Heart right ventricle (tissue), 16 donors: Measurements from ENCODE around the gene ABCD4. TPM values are rescaled to one million over a fixed set of nuclear protein-coding genes. Genes with fewer than 3 reads are reported as not detected.

Source experiments
- ATAC-seq, 8 donors: fragments of 200-7000 bp; cut with Tn5 transposase; one replicate each; pipeline ENCODE4 v1.9.1; 2020; ENCODE audit warnings: mild to moderate bottlenecking in 8 of 8, moderate library complexity in 8 of 8, moderate number of reproducible peaks in 1 of 8
- DNase-seq, 2 donors: peaks; one replicate each; pipeline ENCODE4 v3.0.0-alpha.2; 2020
- H3K27ac ChIP-seq, 10 donors: fragments of 200-600 bp; sonication (generic) in 2 of 10; one replicate each; pipeline versions ENCODE4 v1.5.0 to v1.8.0; 2020 to 2022; ENCODE audit warnings: mild to moderate bottlenecking in 3 of 10
- H3K27me3 ChIP-seq, 7 donors: fragments of 200-600 bp; one replicate each; pipeline ENCODE4 v1.8.0; 2021 to 2022; ENCODE audit warnings: mild to moderate bottlenecking in 2 of 7
- H3K36me3 ChIP-seq, 9 donors: fragments of 200-600 bp; sonication (generic) in 1 of 9; one replicate each; pipeline versions ENCODE4 v1.5.0 to v1.8.0; 2020 to 2022; ENCODE audit warnings: mild to moderate bottlenecking in 2 of 9
- H3K4me1 ChIP-seq, 9 donors: fragments of 200-600 bp; sonication (generic) in 1 of 9; one replicate each; pipeline versions ENCODE4 v1.5.0 to v1.8.0; 2020 to 2022; ENCODE audit warnings: mild to moderate bottlenecking in 4 of 9
- H3K4me3 ChIP-seq, 10 donors: fragments of 200-600 bp; sonication (generic) in 2 of 10; one replicate each; pipeline versions ENCODE4 v1.5.0 to v1.8.0; 2020 to 2022; ENCODE audit warnings: mild to moderate bottlenecking in 7 of 10, moderate library complexity in 2 of 10
- H3K9me3 ChIP-seq, 11 donors: fragments of 200-600 bp in 10 of 11; sonication (generic) in 2 of 11; one replicate each; pipeline versions ENCODE4 v1.5.0 to v1.8.0; 2013 to 2022; ENCODE audit warnings: mild to moderate bottlenecking in 2 of 11, control low read depth in 1 of 11, moderate library complexity in 1 of 11
- WGBS, 2 donors: extraction: QIAGEN DNeasy Blood & Tissue Kit; methylation state at CpG; one replicate each; pipeline ENCODE4 v1.1.7; 2013; ENCODE audit warnings: inconsistent platforms in 1 of 2; 5-methylcytosine and 5-hydroxymethylcytosine counted together
- intact Hi-C, 10 donors: fragments of 100-400 bp; cut with DNase I; formaldehyde crosslinking; loops; one replicate each; pipeline versions ENCODE4 v1.11.1 to v1.14.2; 2022
- polyA plus RNA-seq, 2 donors: library from polyadenylated mRNA; stranded (reverse); fragments of 200-250 nt; gene quantifications; one replicate each; pipeline ENCODE4 v1.2.3, GENCODE V29; 2013
- total RNA-seq, 10 donors: library from RNA; stranded (reverse); fragmentation: NEBNext Ultra II Directional in 3 of 10; extraction: Animal tissue kit (Norgen Biotek cat#: 25700) in 3 of 10; gene quantifications; one replicate each; pipeline versions ENCODE4 v1.2.1 to v1.2.4, GENCODE V29; 2021 to 2023
- TF ChIP-seq, protein P1 (sequence below), 9 donors: fragments of 200-600 bp; sonication (generic) in 2 of 9; IDR thresholded peaks; one replicate each; pipeline versions ENCODE4 v1.5.0 to v1.8.0; 2021 to 2022; ENCODE audit warnings: antibody characterized with exemption in 9 of 9, mild to moderate bottlenecking in 5 of 9, moderate library complexity in 1 of 9
- donor health status: Arrhythmogenic right ventricular cardiomyopathy.
- donor health status: ischemic (EF 13 %, LVEDD 7.1; RV severe dilation, severe dysfunction).
- donor health status: healthy with polysubstance abuse.
- donor health status: DM: no; HTN: yes; CAD: no.
- donor health status: DM: no; HTN: no; CAD: no.
- donor health status: ischemic (EF 25% LVEDD 6.9; RV normal size, moderate dysfunction).
- donor health status: ischemic (EF 25% LVEDD 5.7; RV mildly dilated, moderate dysfunction).
- donor health status: healthy.
- donor health status: DM: yes; HTN: yes; CAD: no.
- donor health status: Ischemic cardiomyopathy.
- donor health status: ischemic (EF 35%, LVEDD 5.7; RV mildly dilated, moderate dysfunction).
- donor health status: nonischemic (EF 11% LVEDD 7.7; RV severe dilation, severe dysfunction).
- donor health status: DM: yes; HTN: yes; CAD: no.
- donor health status: PGD.
- donor health status: ischemic (EF 29% LVEDD 5.4; RV normal size, mild dysfunction).
- donor health status: nonischemic (EF 23%, LVEDD 6.1; RV moderate dilation, normal function).

The ABCD4 gene
- total and polyA plus RNA-seq, 12 donors, result 17.8 to 76.4 (median 22.0) TPM

DNA sequence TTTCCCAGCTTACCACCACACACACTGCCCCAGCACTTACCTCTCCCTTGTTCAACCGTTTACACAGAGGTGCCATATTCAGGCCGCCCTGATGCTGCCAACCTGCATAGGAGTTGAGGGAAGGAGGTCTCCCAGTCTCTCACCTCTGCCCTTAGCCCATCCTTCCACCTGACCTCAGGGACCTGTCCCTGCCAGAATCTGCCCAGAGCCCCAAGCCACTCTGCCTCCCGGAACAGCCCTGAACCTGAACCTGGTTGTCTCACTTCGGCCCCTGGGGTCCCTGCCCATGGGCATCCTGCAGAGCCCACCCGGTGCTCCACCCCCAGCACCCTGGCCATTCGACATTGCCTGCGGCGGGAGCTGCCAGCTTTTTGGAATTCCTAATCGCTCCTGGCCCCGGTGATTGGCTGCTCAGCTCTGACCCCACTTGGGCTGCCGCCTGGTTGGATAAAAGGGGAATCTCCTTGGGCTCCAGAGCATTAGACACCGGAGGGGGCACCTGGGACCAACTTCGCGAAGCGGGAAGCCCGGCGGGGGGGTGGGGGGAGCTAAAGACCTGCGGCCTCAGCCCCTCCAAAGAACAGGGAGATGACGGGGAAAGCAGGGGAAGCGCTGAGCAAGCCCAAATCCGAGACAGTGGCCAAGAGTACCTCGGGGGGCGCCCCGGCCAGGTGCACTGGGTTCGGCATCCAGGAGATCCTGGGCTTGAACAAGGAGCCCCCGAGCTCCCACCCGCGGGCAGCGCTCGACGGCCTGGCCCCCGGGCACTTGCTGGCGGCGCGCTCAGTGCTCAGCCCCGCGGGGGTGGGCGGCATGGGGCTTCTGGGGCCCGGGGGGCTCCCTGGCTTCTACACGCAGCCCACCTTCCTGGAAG, 63.5 kb downstream of the ABCD4 start, which contains the start of gene VSX2:
VSX2 (plus strand) TSS at position 476 of the 874 bp plus-strand sequence; CDS start at position 589, 113 bp downstream.
- Histone ChIP-seq H3K27ac (no peak within 1 kb of the TSS), H3K4me3 (peak within 1 kb of the TSS; percentile 14 to 45 (median 27)), H3K9me3 (no peaks in the 10 kb centered on the region), H3K4me1 (peaks cover 11 to 32% (median 24%) of the 10 kb centered on the region in 9 donors), H3K36me3 (no peaks in the 10 kb centered on the region), H3K27me3 (peaks cover 43 to 85% (median 79%) of the 10 kb centered on the region in 7 donors)
- WGBS, 2 donors, result 5 to 9% methylated on average over 40 of the region's 40 CpGs
- ATAC-seq, result peak in 1 of 8 donors; percentile 16
- intact Hi-C loops, result no loop called here
- no peak for DNase-seq
- TF ChIP-seq, protein P1, sequence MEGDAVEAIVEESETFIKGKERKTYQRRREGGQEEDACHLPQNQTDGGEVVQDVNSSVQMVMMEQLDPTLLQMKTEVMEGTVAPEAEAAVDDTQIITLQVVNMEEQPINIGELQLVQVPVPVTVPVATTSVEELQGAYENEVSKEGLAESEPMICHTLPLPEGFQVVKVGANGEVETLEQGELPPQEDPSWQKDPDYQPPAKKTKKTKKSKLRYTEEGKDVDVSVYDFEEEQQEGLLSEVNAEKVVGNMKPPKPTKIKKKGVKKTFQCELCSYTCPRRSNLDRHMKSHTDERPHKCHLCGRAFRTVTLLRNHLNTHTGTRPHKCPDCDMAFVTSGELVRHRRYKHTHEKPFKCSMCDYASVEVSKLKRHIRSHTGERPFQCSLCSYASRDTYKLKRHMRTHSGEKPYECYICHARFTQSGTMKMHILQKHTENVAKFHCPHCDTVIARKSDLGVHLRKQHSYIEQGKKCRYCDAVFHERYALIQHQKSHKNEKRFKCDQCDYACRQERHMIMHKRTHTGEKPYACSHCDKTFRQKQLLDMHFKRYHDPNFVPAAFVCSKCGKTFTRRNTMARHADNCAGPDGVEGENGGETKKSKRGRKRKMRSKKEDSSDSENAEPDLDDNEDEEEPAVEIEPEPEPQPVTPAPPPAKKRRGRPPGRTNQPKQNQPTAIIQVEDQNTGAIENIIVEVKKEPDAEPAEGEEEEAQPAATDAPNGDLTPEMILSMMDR (IDR thresholded peaks at IDR 0.05), result no peak

DNA sequence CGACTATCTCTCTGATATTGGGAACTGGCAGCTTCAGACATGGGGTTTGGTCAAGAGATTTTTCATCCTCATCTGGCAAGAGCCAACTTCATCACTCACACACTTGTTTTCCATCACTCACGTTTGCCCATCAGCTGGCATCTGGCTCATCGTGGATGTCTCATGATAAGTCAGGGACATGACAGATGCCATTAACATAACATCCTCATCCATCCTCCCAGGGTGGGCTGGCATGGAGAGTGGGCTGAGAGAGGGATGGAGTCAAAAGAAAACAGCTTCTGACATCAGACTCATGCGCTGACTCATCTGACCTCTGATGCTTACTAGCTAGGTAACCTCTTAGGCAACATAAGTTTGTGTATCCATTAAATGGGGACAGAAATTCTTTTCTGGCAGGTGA, 65.3 kb downstream of the ABCD4 start:
- 79 to 91% methylated on average over 4 of the region's 4 CpGs for WGBS, 2 donors
- Histone ChIP-seq H3K9me3 (peaks cover 0 to under 1% (median 0%) of the 10 kb centered on the region in 11 donors), H3K36me3 (no peaks in the 10 kb centered on the region), H3K4me1 (peaks cover 11 to 31% (median 24%) of the 10 kb centered on the region in 9 donors), H3K27me3 (peaks cover 37 to 72% (median 64%) of the 10 kb centered on the region in 7 donors), H3K4me3 (no peak overlapping the region), H3K27ac (no peak overlapping the region)
- TF ChIP-seq, protein P1 (IDR thresholded peaks at IDR 0.05), result no peak
- ATAC-seq, result no peak
- no peak for DNase-seq
- intact Hi-C loops, result no loop called here

Other genes starting within 250 kb of the ABCD4 start
- 100 to 1,000 TPM in 2 of 10 donors, 10 to 100 TPM in 8; 36.9 to 129 (median 81.5) TPM for gene ALDH6A1, start 218.5 kb downstream of the ABCD4 start, total RNA-seq
- gene ALDH6A1, start 218.5 kb downstream of the ABCD4 start, polyA plus RNA-seq, result 10 to 100 TPM; 11.3 to 15.5 TPM
- 10 to 100 TPM in 4 of 10 donors, 1 to 10 TPM in 6; 4.7 to 13.6 (median 9.0) TPM for gene LIN52, start 218.0 kb downstream of the ABCD4 start, total RNA-seq
- gene LIN52, start 218.0 kb downstream of the ABCD4 start, polyA plus RNA-seq, result 1 to 10 TPM; 5.3 to 6.9 TPM
- not detected for gene VSX2, start 63.5 kb downstream of the ABCD4 start, total RNA-seq
- not detected for gene VSX2, start 63.5 kb downstream of the ABCD4 start, polyA plus RNA-seq
- gene VRTN, start 45.5 kb upstream of the ABCD4 start, total RNA-seq, result not detected
- not detected for gene VRTN, start 45.5 kb upstream of the ABCD4 start, polyA plus RNA-seq
- under 1 TPM in 5 of 10 donors, not detected in 5; 0.09 to 0.15 (median 0.15) TPM for gene SYNDIG1L, start 123.3 kb upstream of the ABCD4 start, total RNA-seq
- gene SYNDIG1L, start 123.3 kb upstream of the ABCD4 start, polyA plus RNA-seq, result under 1 TPM in 1 of 2 donors, not detected in 1; 0.03 TPM
- gene NPC2, start 190.4 kb upstream of the ABCD4 start, total RNA-seq, result 100 to 1,000 TPM in 5 of 10 donors, 10 to 100 TPM in 5; 70.0 to 258 (median 96.0) TPM
- 100 to 1,000 TPM; 130 to 148 TPM for gene NPC2, start 190.4 kb upstream of the ABCD4 start, polyA plus RNA-seq
- gene ISCA2, start 190.8 kb upstream of the ABCD4 start, total RNA-seq, result 10 to 100 TPM; 32.0 to 44.3 (median 40.3) TPM
- 10 to 100 TPM; 20.6 to 32.1 TPM for gene ISCA2, start 190.8 kb upstream of the ABCD4 start, polyA plus RNA-seq